ENCODE data around the gene DNAH17. TPM values are rescaled to one million over a fixed set of nuclear protein-coding genes. Genes with fewer than 3 reads are reported as not detected.
"Not testable (repeated sequence)": the region's sequence is repeated elsewhere in the genome, so short reads cannot be mapped to it uniquely, and the experiment has no call there.

Gene DNAH17
- total RNA-seq, 1 donor from 2014 or later, result 0.40 TPM

DNA sequence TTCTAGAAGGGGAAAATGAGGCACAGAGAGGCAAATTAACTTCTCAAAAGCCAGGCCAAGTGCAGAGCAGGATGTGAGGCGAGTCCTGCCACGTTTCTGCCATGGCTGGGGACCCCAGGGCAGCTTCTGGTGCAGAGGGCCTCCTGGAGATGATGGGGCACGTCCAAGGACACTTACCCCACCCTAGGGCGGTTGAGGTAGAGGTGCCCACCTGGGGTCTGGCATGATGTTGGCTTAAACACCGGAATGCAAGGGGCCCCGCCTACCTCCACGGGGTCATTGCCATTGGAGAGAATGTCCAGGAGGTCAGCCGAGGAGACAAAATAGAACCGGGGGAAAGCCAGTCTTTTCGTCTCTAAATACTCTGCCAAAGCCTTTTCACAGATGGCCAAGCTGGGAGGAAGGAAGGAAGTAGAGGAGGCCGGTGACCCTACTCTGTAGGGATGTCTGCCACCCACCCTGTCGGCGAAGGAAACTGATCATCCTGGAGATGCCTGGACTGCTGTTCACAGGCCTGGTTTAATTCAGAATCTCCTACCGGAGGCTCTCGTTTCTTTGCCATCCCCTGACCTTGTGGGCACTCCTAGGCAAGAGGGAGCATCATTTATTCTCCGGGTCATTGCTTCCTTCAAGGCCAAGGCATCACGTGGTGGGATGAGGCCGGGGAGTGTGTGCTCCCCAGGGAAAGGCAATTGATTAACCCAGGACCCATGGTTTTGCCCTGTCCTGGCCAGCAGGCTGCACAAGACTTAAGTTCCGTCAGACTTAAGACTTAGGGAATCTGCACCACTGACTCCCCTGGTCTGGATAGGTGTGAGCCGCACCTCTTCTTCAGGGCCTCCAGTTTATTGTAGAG, 70.5 kb downstream of the DNAH17 start:
- ATAC-seq (no peak), DNase-seq (ENCODE audit: low spot score) (no peak)
- intact Hi-C loops (cut with DNase I), result no loop called here

DNA sequence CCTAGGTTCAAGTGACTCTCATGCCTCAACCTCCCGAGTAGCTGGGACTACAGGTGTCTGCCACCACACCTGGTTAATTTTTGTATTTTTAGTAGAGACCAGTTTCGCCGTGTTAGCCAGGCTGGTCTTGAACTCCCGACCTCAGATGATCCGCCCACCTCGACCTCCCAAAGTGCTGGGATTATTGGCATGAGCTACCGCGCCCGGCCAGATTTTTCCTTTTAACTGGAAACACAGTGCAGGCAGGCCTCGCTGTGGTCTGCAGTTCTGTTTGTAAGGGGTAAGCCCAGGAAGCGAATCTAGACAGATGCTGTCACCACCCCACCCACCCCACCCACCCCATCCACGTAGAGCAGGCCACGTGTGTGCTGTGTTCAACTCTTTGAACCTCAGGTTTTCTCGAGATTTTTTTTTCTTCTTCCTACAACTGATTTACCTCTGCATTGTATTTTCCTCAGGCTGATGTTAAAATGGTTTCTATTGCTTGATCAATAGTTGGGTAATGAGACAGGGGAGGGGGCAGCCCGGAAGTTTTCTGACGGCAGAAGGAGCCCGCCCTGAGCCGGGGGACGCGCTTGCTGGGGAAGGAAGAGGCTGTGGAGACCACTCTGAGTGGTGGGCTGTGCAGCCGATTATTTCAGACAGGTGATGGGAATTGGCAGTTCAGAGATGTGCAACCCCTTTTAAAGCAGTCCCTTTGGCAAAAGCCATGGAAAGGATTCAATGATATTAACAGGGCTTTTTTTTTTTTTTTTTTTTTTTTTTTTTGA, 72.9 kb downstream of the DNAH17 start:
- ATAC-seq (no peak), DNase-seq (ENCODE audit: low spot score) (no peak)
- intact Hi-C loops (cut with DNase I), result no loop called here

DNA sequence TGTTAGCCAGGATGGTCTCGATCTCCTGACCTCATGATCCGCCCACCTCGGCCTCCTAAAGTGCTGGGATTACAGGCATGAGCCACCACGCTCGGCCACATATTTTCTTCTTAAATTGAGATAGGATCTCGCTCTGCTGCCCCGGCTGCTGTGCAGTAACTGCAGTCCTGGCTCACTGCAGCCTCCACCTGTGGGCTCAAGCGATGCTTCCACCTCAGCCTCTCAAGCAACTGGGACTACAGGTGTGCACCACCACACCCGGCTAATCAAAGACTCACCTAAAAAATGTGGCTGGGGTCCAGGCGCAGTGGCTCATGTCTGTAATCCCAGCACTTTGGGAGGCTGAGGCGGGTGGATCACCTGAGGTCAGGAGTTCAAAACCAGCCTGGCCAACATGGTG, 73.8 kb downstream of the DNAH17 start:
- ATAC-seq; DNase-seq (ENCODE audit: low spot score); intact Hi-C loops (cut with DNase I): not testable (repeated sequence)

DNA sequence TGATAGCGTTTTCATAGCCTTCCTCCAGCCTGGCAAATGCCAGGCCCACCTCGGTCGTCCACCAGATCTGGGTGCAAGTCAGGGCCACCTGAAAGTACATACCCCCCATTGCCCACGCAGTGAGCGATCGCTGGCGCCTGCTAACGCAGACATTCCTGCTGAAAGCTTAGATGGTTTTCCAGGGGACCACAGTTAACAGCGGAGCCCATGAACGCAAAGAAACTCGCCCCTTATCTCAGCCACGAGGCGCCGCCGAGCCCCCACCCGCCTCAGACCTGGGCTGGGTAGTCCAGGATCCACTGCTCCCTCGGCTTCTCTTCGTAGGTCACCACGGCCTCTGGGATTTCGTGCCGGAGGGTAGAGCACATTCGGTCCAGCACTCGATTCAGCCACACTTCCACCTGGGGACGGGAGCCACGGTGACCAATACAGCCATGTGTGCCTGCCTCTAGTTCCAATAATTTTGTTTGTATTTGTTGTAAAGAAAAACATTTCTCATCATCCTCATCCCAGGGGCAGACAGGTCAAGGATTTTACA, 74.5 kb downstream of the DNAH17 start:
- DNase-seq (ENCODE audit: low spot score) (no peak), ATAC-seq (no peak)
- intact Hi-C loops (cut with DNase I), result no loop called here

DNA sequence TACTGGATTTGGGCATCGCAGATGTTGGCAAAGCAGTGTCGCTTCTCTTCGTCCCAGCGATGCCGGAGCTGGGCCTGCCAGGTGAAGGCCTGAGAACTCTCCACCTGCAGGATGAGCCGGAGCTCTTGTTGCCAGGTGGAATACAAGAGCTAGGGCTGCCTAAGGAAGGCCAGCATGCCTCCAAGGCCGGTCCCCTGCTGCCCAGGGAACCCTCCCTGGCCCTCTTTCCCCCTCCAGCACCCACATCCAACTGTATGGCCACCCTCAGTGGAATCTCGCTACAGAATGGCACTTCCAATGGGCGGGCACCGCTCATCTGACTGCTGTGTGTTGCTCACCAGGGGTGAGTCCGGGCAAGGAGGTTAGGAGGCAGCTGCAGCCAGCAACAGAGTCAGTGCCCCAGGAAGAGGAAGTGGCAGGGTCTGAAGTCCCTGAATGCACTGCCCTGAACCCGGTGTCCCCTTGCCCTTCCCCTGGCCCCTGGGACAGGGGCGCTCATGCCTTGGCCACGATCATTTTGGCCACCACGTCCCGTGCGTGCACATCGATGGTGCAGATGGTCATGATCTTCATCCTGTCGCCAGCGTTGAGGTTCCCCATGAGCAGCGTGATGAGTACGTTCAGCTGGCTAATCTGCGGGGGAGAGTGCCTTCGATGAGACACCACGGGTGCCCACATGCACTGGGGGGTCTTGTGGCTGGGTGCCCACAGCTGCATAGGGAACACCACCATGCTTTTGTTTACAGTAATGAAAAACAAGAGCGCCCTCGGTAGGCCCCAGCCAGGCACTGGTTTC, 75.8 kb downstream of the DNAH17 start:
- DNase-seq (ENCODE audit: low spot score), result no peak
- intact Hi-C loops (cut with DNase I), result no loop called here
- ATAC-seq, result no peak

DNA sequence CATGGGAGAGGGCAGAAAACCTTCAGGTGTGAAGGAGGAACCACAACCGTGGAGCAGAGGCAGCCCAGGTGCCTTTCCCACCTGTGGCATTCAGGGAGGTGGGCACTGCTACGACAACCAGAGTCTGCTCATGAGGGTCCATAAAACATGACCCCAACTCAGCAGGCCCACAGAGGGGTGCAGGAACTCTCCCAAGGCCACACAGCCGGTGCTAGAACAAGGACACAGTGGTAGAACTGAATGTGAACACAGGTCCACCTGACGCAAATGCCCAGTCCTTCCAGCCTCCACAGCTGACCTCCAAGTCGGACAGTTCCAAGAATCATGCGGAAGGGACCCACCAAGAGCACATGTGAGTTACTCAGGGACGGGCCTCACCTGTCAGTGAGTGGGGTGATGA, 76.4 kb downstream of the DNAH17 start:
- intact Hi-C loops (cut with DNase I), result no loop called here
- DNase-seq (ENCODE audit: low spot score) (no peak), ATAC-seq (no peak)

DNA sequence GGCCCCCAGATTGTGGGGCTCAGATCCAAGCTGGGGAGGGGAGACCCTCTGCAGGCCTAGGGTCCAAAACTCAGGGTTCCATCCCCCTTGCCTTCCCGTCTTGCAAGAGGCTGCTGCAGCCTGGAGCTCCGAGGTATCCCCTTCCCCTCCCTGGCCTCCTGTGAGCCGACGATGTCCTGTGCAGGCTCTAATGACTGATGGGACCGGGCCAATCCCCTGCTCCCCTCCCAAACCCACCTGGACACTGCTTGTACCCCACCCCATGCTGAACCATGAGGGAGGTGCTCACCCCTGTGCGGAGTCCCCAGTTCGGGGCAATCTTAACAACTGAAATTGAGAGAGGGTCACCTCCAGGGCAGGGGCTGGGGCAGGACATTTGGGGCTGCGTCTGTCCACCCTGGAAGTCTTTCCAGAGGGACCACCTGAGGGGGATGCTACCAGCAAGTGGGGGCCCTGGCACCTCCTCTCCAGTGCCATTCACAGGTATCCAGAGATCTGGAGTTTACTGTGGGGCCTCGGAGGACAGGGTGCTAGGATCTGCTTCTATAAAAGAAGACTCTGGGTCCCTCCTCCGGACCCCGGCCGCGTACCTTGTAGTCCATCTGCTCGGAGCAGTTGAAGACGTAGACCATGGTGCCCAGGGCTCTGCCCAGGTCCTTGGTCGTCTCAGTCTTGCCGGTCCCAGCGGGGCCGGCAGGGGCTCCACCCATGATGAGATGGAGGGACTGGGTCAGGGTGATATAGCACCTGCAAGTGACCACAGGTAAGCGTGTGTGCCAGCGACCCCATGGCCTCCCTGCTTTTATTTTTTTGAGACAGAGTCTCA, 77.3 kb downstream of the DNAH17 start:
- intact Hi-C loops (cut with DNase I), result loop anchor here (10.0 kb wide), 1 partner anchor 205 kb away; no protein-coding TSS in a partner anchor
- DNase-seq (ENCODE audit: low spot score), result no peak
- ATAC-seq, result no peak

DNA sequence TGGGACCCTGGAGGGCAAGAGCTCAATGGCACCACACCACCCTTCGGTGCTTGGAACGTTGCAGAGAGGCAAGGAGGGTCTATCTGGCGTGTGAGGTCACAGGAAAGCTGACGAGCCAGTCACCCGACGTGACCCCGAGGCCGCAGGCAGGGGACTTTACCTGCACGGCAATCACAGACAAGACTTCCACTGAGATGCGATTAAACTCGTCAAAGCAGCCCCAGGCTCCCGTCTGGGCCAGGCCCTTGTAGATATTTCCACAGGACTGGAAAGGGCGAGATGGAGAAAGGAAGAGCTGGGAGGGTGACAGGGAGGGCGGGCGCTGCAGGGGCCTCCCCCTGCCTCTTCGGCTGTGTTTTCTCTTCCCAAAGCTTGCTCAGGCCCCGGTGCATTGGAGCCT, 78.3 kb downstream of the DNAH17 start:
- intact Hi-C loops (cut with DNase I), result loop anchor here (10.0 kb wide), 1 partner anchor 206 kb away; no protein-coding TSS in a partner anchor
- DNase-seq (ENCODE audit: low spot score) (no peak), ATAC-seq (no peak)

DNA sequence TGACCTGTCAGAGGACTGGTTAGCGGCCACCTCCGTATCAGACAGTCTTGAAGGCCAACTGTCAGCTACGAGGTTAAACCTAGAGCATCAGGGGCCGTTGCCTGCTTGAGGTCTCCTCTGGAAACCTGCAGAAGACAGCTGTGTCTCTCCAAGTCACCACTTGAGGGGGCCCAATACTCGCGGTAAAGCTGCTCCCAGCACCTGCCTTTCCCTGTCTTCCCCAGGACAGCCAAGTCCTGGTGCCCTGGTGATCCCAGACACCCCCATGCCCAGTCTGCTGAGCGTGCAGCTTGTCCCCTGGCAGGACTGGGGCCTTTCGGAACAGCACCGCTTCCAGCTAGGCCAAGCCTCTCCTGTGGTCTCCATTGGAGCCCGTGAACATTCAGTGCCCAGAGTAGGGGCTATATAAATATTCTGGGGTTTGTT, 80.1 kb downstream of the DNAH17 start:
- ATAC-seq (peak; percentile 82), DNase-seq (ENCODE audit: low spot score) (peak; percentile 82)
- intact Hi-C loops (cut with DNase I), result loop anchor here (10.0 kb wide), 1 partner anchor 208 kb away; no protein-coding TSS in a partner anchor

DNA sequence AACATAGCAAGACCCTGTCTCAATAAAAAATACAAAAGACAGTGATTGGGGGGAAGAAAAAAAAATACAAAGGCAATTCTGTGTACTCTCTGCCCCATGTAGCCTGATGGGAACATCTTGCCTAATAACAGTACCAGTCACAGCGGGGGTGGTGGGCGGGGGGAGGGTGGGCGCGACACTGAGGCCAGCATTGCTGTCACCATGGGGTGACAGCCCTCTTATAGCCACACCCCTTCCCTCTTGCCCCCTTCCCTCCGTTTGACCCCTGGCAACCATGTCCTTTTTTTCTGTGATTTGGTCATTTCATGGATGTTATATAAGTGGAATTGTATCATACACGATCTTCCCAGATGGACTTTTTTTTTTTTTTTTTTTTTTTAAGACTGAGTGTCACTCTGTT, 80.9 kb downstream of the DNAH17 start:
- DNase-seq (ENCODE audit: low spot score), result no peak
- intact Hi-C loops (cut with DNase I), result loop anchor here (10.0 kb wide), 1 partner anchor 208 kb away; no protein-coding TSS in a partner anchor
- no peak for ATAC-seq

DNA sequence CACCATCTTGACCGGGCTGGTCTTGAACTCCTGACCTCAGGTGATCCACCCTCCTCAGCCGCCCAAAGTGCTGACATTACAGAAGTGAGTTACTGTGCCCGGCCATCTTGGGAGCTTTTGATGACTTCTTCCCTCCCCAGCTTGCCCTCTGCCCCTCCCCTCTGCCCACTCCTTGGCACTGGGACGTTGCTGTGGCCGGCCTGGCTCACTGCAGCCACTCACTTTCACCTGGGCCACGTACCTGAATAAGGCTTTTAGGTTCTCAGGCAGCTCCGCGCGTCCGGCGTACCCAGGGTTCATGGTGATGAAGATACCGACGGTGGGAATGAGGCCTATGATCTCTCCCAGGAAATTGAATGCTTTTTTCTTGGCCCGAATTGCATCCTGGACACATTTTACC, 81.6 kb downstream of the DNAH17 start:
- intact Hi-C loops (cut with DNase I), result loop anchor here (10.0 kb wide), 1 partner anchor 209 kb away; no protein-coding TSS in a partner anchor
- ATAC-seq, result no peak
- DNase-seq (ENCODE audit: low spot score), result no peak

DNA sequence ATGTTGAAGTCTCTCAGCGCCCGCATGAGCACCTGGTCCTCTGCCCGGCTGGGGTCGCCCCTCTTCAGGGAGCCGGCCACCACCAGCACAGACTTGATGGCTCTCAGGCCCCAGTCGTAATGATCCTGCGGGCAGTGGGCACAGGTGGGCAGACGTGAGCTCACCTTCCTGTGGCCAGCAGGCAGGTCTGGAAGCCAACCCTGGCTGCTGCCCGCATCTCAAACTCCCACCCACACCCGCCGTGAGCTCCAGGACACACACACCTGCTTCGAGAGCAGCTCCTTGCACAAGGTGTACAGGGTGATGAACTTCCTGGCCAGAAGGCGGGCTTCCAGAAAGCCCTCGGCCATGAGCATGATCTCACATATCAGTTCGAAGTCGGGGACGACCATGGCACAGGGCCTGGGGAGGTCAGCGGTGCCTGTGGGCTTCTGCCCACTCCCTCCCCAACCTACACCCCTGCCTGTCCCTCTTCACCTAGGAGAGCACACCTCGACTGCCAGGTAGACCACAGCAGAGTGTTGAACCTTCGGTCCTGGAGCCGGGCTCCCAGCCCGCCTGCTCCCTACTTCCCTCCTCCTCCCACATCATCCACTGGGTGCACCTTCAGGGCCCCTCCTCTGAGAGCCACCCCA, 82.4 kb downstream of the DNAH17 start:
- DNase-seq (ENCODE audit: low spot score) (no peak), ATAC-seq (no peak)
- intact Hi-C loops (cut with DNase I), result loop anchor here (5.0 to 10.0 kb wide), 2 partner anchors 210 to 332 kb away; no protein-coding TSS in a partner anchor

DNA sequence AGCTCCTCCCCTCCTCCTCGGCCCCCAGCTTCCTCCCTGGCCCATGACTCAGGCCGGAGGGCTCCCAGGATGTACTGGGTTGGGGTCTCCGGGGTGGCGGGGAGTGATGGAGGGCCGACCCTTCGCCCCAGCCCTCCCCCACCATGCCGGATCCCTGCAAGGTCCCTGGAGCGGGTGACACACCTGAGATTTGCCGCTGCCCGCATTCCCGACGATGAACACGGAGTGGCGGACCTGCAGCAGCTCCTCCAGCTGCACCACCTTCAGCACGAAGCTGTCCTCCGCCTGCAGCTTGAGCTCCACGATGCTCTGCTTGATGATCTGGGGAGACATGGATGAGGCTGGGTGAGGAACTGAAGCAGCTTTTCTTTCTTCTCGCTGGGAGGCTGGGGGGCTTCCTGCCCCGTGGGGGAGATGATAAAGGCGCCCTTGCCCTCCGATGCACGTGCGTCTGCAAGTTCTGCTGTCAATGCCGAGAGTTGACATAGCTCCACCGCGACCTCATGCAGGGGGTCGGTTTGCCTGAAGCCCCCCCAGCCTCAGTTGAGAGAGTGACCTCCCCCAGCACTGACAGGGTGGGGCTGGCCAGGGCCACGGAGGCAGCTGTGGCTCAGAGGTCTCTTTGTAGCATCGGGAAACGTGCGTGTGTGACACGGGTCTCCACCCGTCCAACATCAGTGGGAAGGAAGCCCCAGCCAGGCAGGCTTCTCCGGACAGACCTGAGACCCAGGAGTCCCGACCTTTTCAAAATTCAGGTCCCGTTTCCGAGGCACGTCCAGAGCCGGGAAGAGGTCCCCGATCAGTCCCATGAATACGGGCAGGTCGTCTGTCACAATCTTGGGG, 83.1 kb downstream of the DNAH17 start:
- no peak for DNase-seq (ENCODE audit: low spot score)
- intact Hi-C loops (cut with DNase I), result loop anchor here (5.0 to 10.0 kb wide), 2 partner anchors 211 to 333 kb away; no protein-coding TSS in a partner anchor
- ATAC-seq, result no peak

DNA sequence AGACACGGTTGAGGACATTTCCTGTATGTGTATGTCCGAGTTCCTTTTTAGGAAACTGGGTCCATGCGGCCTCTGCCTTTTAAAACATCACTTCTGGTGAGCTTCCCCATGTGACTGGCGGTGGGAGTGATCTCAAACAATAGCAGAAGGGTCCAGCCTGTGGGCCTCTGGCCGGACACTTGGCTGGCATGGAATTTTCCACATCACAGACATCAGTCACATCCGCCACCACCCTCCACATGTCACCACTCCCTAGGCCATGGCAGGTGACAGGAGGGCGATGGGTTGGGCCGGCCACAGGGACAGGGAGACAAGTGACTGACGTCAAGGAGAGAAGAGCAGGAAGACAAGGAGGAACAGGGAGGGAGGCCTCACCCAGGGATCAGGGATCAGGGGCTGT, 83.7 kb downstream of the DNAH17 start:
- no peak for DNase-seq (ENCODE audit: low spot score)
- intact Hi-C loops (cut with DNase I), result loop anchor here (5.0 to 10.0 kb wide), 2 partner anchors 211 to 334 kb away; no protein-coding TSS in a partner anchor
- no peak for ATAC-seq

DNA sequence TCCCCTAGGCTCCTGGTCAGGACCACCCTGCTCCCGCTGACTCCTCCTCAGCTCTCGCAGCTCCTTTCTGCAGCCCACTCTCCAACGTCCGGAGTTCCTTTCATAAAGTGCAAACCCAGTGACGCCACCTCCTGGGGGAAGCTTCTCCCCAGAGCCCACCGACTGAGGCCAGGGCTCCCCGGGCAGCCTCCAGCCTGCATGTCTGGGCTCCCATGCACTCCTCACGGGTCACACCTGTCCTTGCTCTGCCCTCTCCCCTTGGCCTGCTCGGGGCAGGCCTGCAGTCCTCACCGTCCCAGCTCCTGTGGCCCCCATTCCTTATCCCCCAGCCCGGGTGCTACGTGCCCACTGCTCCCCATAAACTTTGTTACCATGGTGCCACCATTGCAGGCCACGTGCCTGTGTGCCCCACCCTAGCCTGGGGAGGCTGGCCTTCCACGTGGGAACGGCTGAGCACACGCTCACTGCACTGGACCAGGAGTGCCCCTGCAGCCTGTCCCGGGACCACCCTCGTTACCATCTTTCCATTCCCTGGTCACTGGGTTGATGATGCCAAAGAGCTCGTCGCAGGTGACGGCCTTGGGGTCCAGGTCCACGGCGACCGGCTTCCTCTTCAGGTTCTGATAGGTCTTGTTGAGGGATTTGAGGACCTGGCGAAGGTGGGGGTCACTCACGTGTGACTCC, 84.9 kb downstream of the DNAH17 start:
- DNase-seq (ENCODE audit: low spot score), result no peak
- no peak for ATAC-seq
- intact Hi-C loops (cut with DNase I), result loop anchor here (5.0 to 10.0 kb wide), 2 partner anchors 213 to 335 kb away; no protein-coding TSS in a partner anchor
